NCI-H1092 treated with DMSO at 0.1 percent for 48 hours (cell line): ENCODE data around the gene KCP.

Source experiments
- DNase-seq: peaks from one replicate; lab custom pipeline; 2025; lab: John Stamatoyannopoulos, UW

KCP gene

DNA sequence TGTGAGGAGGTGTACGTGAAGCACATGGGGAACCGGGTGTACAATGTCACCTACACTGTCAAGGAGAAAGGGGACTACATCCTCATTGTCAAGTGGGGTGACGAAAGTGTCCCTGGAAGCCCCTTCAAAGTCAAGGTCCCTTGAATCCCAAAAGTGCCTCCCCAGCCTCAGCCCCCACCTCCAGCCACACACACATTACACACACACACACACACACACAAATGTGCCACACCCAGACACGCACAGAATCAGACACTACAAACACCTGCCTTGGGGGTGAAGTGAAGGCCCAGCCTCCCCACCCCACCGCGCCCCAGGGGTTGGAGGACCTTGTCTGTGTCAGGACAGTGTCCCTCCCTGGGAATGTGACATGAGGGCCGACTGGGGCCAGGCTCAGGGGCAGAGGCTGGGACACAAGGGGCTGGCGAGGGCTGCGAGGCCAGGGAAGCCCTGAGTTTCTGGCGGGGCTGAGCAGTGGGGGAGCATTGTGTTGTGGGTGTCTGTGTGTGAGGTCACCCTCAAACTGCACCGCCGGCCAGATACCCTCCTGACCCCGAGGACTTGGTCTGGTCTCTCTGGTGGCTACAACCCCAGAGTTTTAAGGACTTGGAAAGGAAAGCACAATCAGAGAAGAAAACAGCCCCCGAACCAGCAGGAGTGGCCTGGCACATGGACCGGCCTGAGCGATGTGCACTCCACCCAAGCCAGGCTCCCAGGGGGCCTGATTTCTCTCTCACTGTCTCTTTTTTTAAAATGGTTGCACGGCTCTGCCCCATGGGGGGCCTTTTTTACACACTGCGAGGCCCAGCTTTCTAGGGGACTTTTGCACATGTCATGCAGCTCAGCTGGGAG lies 51.9 kb downstream of the KCP start:
- no peak for DNase-seq

DNA sequence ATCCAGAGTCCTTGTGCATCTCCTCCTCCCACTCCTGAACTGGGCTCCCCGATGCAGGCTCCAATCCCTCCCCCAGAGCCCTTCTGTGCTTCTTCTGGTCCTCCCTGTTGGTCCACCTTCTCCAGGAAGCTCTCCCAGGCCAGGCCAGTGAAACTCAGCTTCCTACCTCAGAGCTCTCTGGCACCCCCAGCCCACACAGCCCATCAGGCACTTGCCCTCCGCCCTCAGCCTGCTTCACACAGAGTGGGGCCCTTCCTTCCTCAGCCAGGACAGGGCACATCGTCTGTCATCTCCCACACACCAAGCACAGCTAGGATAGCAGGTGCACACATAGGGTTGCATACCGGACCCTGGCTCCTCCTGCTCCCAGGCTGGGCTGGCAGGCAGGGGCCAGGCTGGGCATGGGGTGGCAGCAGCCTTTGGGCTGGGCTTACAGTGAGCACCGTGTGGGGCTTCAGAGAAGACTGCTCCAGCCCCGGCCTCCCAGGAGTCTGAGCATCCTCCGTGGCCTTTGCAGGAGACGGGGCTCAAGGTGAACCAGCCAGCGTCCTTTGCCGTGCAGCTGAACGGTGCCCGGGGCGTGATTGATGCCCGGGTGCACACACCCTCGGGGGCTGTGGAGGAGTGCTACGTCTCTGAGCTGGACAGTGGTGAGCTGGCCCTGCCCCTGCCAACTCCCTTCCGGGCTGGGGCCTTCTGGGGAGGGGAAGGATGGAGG lies 54.3 kb downstream of the KCP start:
- no peak for DNase-seq

GRCh38 chr7:128855559-128855958 lies 55.0 kb downstream of the KCP start:
- DNase-seq = no peak

DNA sequence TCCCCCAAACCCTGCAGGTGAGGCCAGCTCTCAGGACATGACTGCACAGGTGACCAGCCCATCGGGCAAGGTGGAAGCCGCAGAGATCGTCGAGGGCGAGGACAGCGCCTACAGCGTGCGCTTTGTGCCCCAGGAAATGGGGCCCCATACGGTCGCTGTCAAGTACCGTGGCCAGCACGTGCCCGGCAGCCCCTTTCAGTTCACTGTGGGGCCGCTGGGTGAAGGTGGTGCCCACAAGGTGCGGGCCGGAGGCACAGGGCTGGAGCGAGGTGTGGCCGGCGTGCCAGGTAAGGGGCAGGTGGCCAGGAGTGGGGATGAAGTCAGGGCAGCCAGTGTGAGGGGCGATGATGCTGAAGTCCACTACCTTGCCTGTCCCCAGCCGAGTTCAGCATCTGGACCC lies 56.1 kb downstream of the KCP start:
- DNase-seq = no peak

GRCh38 chr7:128853799-128854198 lies 56.7 kb downstream of the KCP start:
- no peak for DNase-seq

GRCh38 chr7:128852537-128853254 lies 57.8 kb downstream of the KCP start:
- DNase-seq = no peak

GRCh38 chr7:128849804-128850490 lies 60.6 kb downstream of the KCP start:
- no peak for DNase-seq

GRCh38 chr7:128849156-128849515 lies 61.4 kb downstream of the KCP start:
- DNase-seq = no peak

- DNase-seq = no peak
Observed at GRCh38 chr7:128848289-128849155, 62.0 kb downstream of the KCP start.

- DNase-seq = no peak
Observed at GRCh38 chr7:128847721-128848211, 62.7 kb downstream of the KCP start.

DNA sequence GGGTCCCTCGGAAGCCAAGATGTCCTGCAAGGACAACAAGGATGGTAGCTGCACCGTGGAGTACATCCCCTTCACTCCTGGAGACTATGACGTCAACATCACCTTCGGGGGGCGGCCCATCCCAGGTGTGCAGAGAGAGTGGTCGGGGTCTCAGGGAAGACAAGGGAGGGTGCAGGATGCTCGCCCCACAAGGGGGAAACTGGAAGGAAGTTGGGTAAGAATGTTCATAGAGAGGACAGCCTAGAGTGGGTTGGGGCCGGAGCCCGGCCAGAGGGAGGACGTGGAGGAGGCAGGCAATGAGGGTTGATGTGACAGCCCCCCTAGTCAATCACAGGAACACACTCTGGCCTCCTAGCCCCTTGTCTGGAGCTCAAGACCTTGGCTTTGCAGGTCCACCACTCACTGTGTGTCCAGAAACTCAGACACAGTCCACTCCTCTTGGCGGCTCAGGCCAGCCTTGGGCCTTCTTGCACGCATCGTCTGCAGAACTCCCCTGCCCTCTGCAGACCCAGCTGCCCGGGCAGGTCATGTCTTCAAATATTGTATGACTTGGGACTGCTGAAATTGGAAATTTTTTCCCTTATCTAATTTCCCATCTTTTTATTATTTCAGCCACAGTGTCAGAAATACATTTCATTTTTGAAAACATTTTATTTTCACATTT lies 63.6 kb downstream of the KCP start:
- no peak for DNase-seq

GRCh38 chr7:128845987-128846386 lies 64.5 kb downstream of the KCP start:
- DNase-seq = no peak

DNA sequence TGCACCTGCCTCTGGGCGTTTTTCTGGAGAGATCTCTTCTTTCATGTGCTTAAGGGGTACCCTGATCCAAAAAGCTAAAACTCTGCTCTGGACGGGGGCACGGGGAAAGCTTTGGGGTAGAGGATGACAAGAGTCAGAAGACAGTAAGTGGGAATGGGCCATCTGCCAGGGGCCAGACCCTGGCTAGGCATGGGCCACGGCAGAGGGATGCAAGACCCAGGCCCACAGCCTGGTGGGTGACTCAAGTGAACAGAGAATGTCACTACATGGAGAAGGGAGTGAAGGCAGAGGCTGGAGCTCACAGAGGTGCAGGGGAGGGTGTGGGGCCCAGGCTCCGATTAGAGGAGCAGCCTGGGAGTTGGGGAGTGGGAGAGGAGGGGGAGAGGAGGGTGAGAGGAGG lies 65.0 kb downstream of the KCP start:
- DNase-seq = no peak

GRCh38 chr7:128844777-128845311 lies 65.7 kb downstream of the KCP start:
- no peak for DNase-seq

DNA sequence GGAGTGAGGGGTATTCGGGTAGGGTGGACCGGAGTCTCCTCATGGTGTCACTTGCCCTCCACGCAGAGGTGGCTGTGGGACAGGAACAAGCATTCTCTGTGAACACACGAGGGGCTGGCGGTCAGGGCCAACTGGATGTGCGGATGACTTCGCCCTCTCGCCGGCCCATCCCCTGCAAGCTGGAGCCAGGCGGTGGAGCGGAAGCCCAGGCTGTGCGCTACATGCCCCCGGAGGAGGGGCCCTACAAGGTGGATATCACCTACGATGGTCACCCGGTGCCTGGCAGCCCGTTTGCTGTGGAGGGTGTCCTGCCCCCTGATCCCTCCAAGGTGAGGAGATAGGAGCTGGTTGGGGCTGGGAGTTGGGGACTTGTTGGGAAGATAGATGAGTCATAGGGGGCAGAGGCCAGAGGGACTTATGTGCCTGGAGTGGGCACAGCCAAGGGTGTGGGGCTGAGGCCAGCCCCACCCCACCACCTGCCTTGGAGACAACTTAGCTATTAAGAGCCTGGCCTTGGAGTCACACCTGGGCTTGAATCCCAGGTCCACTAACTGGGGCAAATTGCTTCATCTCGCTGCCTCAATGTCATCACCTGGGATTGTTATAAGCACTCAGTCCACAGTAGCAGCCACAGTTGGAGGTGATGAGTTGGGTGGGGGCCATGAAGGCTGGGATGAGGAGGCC lies 66.4 kb downstream of the KCP start:
- no peak for DNase-seq

DNA sequence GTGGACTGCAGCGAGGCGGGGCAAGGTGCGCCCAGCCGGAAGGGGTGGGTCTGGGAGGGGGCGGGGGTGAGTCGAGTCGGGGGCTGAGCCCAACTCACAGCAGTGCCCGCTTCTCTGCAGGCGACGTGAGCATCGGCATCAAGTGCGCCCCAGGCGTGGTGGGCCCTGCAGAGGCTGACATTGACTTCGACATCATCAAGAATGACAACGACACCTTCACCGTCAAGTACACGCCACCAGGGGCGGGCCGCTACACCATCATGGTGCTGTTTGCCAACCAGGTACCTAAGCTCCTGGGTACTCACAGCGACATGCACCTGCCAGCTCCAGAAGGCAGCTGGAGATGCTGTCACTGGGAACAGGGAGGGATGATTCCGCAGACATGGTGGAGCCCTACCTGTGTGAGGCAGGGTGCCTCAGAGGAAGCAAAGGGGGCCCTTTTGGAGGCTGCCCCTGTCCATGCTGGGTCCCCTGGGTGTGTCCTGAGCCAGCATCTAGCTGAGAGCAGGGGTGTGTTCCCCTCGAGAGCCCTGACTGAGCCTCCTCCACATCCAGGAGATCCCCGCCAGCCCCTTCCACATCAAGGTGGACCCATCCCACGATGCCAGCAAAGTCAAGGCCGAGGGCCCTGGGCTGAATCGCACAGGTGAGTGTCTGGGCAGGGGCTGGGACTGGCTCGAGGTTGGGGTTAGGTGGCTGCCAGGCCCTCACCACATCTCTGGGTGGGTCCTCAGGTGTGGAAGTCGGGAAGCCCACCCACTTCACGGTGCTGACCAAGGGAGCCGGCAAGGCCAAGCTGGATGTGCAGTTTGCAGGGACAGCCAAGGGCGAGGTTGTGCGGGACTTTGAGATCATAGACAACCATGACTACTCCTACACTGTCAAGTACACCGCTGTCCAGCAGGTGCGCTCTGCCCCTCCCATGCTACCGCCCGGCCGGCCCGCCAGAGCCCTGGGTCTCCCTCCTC lies 67.6 kb downstream of the KCP start:
- no peak for DNase-seq

GRCh38 chr7:128841921-128842673 lies 68.4 kb downstream of the KCP start:
- DNase-seq = peak; percentile 58
